WTC11 (cell line): ENCODE measurements around the gene MYO15A. TPM values are rescaled to one million over a fixed set of nuclear protein-coding genes. Genes with fewer than 3 reads are reported as not detected.

Experiments used
- ATAC-seq: fragments of 200-7000 bp; cut with Tn5 transposase; 2 replicates; pipeline ENCODE4 v1.10.0; 2021; ENCODE audit warnings: mild to moderate bottlenecking, moderate library complexity
- CTCF ChIA-PET: fragments of 300-600 bp; sonication (Branson Sonifier 250); formaldehyde crosslinking; loops from one replicate; lab custom pipeline; 2021; ENCODE audit warnings: antibody characterized with exemption; lab: Charles Lee
- POLR2A ChIA-PET: fragments of 350-600 bp; sonication (Branson Sonifier 250); formaldehyde crosslinking; loops from one replicate; lab custom pipeline; 2021; ENCODE audit warnings: antibody characterized with exemption; lab: Charles Lee
- DNase-seq: peaks from one replicate; pipeline ENCODE4 v3.0.0; 2021; ENCODE audit warnings: low spot score
- H3K27ac Mint-ChIP-seq: 2 replicates; pipeline ENCODE4 v1.8.0; 2021; ENCODE audit warnings: mixed read lengths
- H3K27me3 Mint-ChIP-seq: 2 replicates; pipeline ENCODE4 v1.8.0; 2021; ENCODE audit warnings: low read depth, mild to moderate bottlenecking, moderate library complexity, mixed read lengths
- H3K36me3 Mint-ChIP-seq: 2 replicates; pipeline ENCODE4 v1.8.0; 2021; ENCODE audit warnings: mixed read lengths
- H3K4me1 Mint-ChIP-seq: 2 replicates; pipeline ENCODE4 v1.8.0; 2022; ENCODE audit warnings: mixed read lengths
- H3K4me3 Mint-ChIP-seq: 2 replicates; pipeline ENCODE4 v1.8.0; 2021; ENCODE audit warnings: mild to moderate bottlenecking, moderate library complexity, mixed read lengths
- H3K9me3 Mint-ChIP-seq: 2 replicates; pipeline ENCODE4 v1.8.0; 2021; ENCODE audit warnings: mixed read lengths
- AR ChIP-seq: fragments of 250-450 bp; sonication (Bioruptor Pico); IDR thresholded peaks from 2 replicates; pipeline ENCODE4 v1.9.0; 2021; ENCODE audit warnings: mild to moderate bottlenecking
- E2F5 ChIP-seq: sonication (generic); formaldehyde crosslinking; IDR thresholded peaks from 2 replicates; pipeline ENCODE4 v1.8.1; 2022; ENCODE audit warnings: mild to moderate bottlenecking, moderate library complexity, missing genetic modification reagents
- ESRRA ChIP-seq: sonication (generic); formaldehyde crosslinking; IDR thresholded peaks from 2 replicates; pipeline ENCODE4 v1.8.1; 2022; ENCODE audit warnings: mild to moderate bottlenecking, missing genetic modification reagents, borderline replicate concordance
- FOXP1 ChIP-seq: sonication (generic); formaldehyde crosslinking; IDR thresholded peaks from 2 replicates; pipeline ENCODE4 v1.8.0; 2022; ENCODE audit warnings: missing genetic modification reagents, mild to moderate bottlenecking, moderate library complexity, borderline replicate concordance
- GABPB1 ChIP-seq: sonication (generic); formaldehyde crosslinking; IDR thresholded peaks from 2 replicates; pipeline ENCODE4 v1.8.1; 2023; ENCODE audit warnings: mild to moderate bottlenecking, missing genetic modification reagents
- GRHL2 ChIP-seq: fragments of 250-450 bp; sonication (Bioruptor Pico); IDR thresholded peaks from 2 replicates; pipeline ENCODE4 v1.8.0; 2022; ENCODE audit warnings: mild to moderate bottlenecking, moderate library complexity; ENCODE audit not compliant: insufficient replicate concordance, severe bottlenecking
- NFE2L1 ChIP-seq: sonication (generic); formaldehyde crosslinking; IDR thresholded peaks from 2 replicates; pipeline ENCODE4 v1.8.1; 2023; ENCODE audit warnings: missing genetic modification reagents
- PRRX2 ChIP-seq: fragments of 250-450 bp; sonication (Bioruptor Pico); IDR thresholded peaks from 2 replicates; pipeline ENCODE4 v1.8.0; 2021; ENCODE audit warnings: mild to moderate bottlenecking
- RORB ChIP-seq: fragments of 250-450 bp; sonication (Bioruptor Pico); IDR thresholded peaks from 2 replicates; pipeline ENCODE4 v1.9.0; 2021; ENCODE audit warnings: mild to moderate bottlenecking
- ZNF396 ChIP-seq: fragments of 250-450 bp; sonication (Bioruptor Pico); IDR thresholded peaks from 2 replicates; pipeline ENCODE4 v1.8.0; 2021; ENCODE audit warnings: mild to moderate bottlenecking, moderate library complexity, borderline replicate concordance
- total RNA-seq: library from RNA; stranded (reverse); gene quantifications from 3 replicates; pipeline ENCODE4 v1.2.3, GENCODE V29; 2021
- TF ChIP-seq, protein P1 (sequence below): sonication (generic); formaldehyde crosslinking; IDR thresholded peaks from 2 replicates; pipeline ENCODE4 v1.8.1; 2022; ENCODE audit warnings: low read depth, missing genetic modification reagents, borderline replicate concordance
- TF ChIP-seq, protein P2 (sequence below): fragments of 200-600 bp; IDR thresholded peaks from 2 replicates; pipeline ENCODE4 v1.8.0; 2022; ENCODE audit warnings: antibody characterized with exemption
- TF ChIP-seq, protein P3 (sequence below): fragments of 250-450 bp; sonication (Bioruptor Pico); conservative IDR thresholded peaks from 2 replicates; pipeline ENCODE4 v1.9.0; 2021; ENCODE audit warnings: mild to moderate bottlenecking

The MYO15A gene
- total RNA-seq, 1 experiment from 2014 or later, result 2.6 TPM

- POLR2A ChIA-PET, result no interaction called here
- H3K9me3 Mint-ChIP-seq, result no peaks in the 10 kb centered on the region
- H3K4me3 Mint-ChIP-seq, result no peak overlapping the region
- CTCF ChIA-PET, result interaction anchor here (6.3 kb wide), 1 partner anchor 15 kb away, joined by 89 read pairs; no protein-coding TSS in a partner anchor
- H3K4me1 Mint-ChIP-seq, result peaks cover 13% of the 10 kb centered on the region
- DNase-seq (no peak), ATAC-seq (no peak)
- no peaks in the 10 kb centered on the region for H3K36me3 Mint-ChIP-seq
- H3K27ac Mint-ChIP-seq, result no peak overlapping the region
- H3K27me3 Mint-ChIP-seq, result no peaks in the 10 kb centered on the region; the same call in 1 of the 2 replicates
- TF ChIP-seq PRRX2 (CRISPR knock-in tag), result no peak
- TF ChIP-seq GABPB1 (CRISPR knock-in tag), result no peak
- TF ChIP-seq ESRRA (CRISPR knock-in tag), result no peak
- no peak for TF ChIP-seq NFE2L1 (CRISPR knock-in tag)
- TF ChIP-seq, all 79 proteins: peak for 0
Measured at GRCh38 chr17:18156171-18156975, 47.8 kb downstream of the MYO15A start.

DNA sequence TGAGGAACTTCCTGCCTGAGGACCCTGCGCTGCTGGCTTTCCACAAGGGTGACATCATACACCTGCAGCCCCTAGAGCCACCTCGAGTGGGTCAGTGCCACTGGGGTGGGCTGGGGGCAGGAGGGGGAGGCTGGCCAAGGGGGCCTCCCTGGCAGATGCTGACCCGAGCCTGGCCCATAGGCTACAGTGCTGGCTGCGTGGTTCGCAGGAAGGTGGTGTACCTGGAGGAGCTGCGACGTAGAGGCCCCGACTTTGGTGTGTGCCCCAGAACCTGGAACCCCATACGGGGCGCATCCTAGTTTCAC, 48.4 kb downstream of the MYO15A start:
- CTCF ChIA-PET, result no interaction called here
- H3K9me3 Mint-ChIP-seq, result no peaks in the 10 kb centered on the region
- POLR2A ChIA-PET, result no interaction called here
- no peak overlapping the region for H3K27ac Mint-ChIP-seq
- H3K4me3 Mint-ChIP-seq, result no peak overlapping the region
- TF ChIP-seq, protein P1, sequence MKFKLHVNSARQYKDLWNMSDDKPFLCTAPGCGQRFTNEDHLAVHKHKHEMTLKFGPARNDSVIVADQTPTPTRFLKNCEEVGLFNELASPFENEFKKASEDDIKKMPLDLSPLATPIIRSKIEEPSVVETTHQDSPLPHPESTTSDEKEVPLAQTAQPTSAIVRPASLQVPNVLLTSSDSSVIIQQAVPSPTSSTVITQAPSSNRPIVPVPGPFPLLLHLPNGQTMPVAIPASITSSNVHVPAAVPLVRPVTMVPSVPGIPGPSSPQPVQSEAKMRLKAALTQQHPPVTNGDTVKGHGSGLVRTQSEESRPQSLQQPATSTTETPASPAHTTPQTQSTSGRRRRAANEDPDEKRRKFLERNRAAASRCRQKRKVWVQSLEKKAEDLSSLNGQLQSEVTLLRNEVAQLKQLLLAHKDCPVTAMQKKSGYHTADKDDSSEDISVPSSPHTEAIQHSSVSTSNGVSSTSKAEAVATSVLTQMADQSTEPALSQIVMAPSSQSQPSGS, result no peak
- TF ChIP-seq RORB (no peak), AR (CRISPR knock-in tag) (no peak), GRHL2 (CRISPR knock-in tag) (no peak), E2F5 (CRISPR knock-in tag) (no peak), ZNF396 (no peak), NFE2L1 (CRISPR knock-in tag) (no peak), FOXP1 (no peak)
- TF ChIP-seq, protein P2, sequence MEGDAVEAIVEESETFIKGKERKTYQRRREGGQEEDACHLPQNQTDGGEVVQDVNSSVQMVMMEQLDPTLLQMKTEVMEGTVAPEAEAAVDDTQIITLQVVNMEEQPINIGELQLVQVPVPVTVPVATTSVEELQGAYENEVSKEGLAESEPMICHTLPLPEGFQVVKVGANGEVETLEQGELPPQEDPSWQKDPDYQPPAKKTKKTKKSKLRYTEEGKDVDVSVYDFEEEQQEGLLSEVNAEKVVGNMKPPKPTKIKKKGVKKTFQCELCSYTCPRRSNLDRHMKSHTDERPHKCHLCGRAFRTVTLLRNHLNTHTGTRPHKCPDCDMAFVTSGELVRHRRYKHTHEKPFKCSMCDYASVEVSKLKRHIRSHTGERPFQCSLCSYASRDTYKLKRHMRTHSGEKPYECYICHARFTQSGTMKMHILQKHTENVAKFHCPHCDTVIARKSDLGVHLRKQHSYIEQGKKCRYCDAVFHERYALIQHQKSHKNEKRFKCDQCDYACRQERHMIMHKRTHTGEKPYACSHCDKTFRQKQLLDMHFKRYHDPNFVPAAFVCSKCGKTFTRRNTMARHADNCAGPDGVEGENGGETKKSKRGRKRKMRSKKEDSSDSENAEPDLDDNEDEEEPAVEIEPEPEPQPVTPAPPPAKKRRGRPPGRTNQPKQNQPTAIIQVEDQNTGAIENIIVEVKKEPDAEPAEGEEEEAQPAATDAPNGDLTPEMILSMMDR, result no peak
- TF ChIP-seq, protein P3, sequence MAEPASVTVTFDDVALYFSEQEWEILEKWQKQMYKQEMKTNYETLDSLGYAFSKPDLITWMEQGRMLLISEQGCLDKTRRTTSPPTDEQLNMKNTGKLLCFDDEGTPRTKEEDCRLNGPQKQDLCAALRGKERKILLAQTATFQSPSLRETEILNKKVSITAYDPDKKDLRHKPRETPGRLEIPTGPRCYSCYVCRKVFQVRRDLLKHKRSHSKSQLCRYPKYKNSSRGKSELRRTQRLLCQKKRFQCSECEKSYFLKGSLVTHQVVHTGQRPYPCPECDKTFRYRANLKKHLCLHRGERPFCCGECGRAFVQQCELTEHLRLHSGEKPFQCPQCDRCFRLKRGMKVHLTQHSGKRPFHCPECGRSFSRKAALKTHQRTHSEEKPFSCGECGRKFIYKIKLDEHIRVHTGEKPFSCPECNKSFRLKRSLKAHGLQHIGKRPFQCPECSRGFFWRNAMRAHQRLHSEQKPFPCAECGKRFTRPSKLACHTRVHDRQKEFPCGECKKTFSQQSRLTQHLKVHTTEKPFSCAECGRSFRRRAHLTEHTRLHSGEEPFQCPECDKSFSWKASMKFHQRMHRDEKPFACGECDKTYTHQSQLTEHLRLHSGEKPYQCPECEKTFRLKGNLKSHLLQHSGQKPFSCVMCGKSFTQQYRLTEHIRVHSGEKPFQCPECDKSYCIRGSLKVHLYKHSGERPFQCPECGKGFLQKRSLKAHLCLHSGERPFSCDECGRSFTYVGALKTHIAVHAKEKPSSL (CRISPR knock-in tag), result no peak
- TF ChIP-seq, all 79 proteins: peak for 0
- no peaks in the 10 kb centered on the region; the same call in 1 of the 2 replicates for H3K27me3 Mint-ChIP-seq
- peaks cover 13% of the 10 kb centered on the region for H3K4me1 Mint-ChIP-seq
- no peaks in the 10 kb centered on the region for H3K36me3 Mint-ChIP-seq
- no peak for DNase-seq
- no peak for ATAC-seq
